Smooth muscle cell (in vitro differentiated cells): ENCODE results near the gene SNX4. TPM values are rescaled to one million over a fixed set of nuclear protein-coding genes. Genes with fewer than 3 reads are reported as not detected.

Source experiments
- DNase-seq: peaks from one replicate; lab custom pipeline; 2025; ENCODE audit not compliant: unreplicated experiment; lab: John Stamatoyannopoulos, UW
- H2AFZ ChIP-seq: fragments of 200-600 bp; sonication (generic); 2 replicates; pipeline ENCODE4 v1.6.0; 2016; ENCODE audit warnings: antibody characterized with exemption, low read depth, mild to moderate bottlenecking
- H3F3A ChIP-seq: fragments of 200-600 bp; sonication (generic); 2 replicates; pipeline ENCODE4 v1.6.0; 2017; ENCODE audit warnings: antibody characterized with exemption, low read depth
- H3K27ac ChIP-seq: fragments of 200-600 bp; sonication (generic); 2 replicates; pipeline ENCODE4 v1.5.1; 2016; ENCODE audit warnings: low read depth, mild to moderate bottlenecking
- H3K27me3 ChIP-seq: fragments of 200-600 bp; sonication (generic); 2 replicates; pipeline ENCODE4 v1.6.1; 2016; ENCODE audit warnings: low read depth, mild to moderate bottlenecking
- H3K36me3 ChIP-seq: fragments of 200-600 bp; sonication (generic); 2 replicates; pipeline ENCODE4 v1.5.1; 2016; ENCODE audit warnings: low read depth
- H3K4me1 ChIP-seq: fragments of 200-600 bp; sonication (generic); 2 replicates; pipeline ENCODE4 v1.5.1; 2016; ENCODE audit warnings: low read depth
- H3K4me2 ChIP-seq: fragments of 200-600 bp; sonication (generic); 2 replicates; pipeline ENCODE4 v1.6.0; 2016; ENCODE audit warnings: mild to moderate bottlenecking
- H3K4me3 ChIP-seq: fragments of 200-600 bp; sonication (generic); 2 replicates; pipeline ENCODE4 v1.5.1; 2016; ENCODE audit warnings: mild to moderate bottlenecking
- H3K79me2 ChIP-seq: fragments of 200-600 bp; sonication (generic); 2 replicates; pipeline ENCODE4 v1.6.0; 2016; ENCODE audit warnings: low read depth, mild to moderate bottlenecking
- H3K9ac ChIP-seq: fragments of 200-600 bp; sonication (generic); 2 replicates; pipeline ENCODE4 v1.6.0; 2016; ENCODE audit warnings: low read depth
- H3K9me3 ChIP-seq: fragments of 200-600 bp; sonication (generic); replicated peaks from 2 replicates; pipeline ENCODE4 v1.5.1; 2016; ENCODE audit warnings: low read depth
- H4K20me1 ChIP-seq: fragments of 200-600 bp; sonication (generic); 2 replicates; pipeline ENCODE4 v1.6.0; 2016; ENCODE audit warnings: low read depth
- WGBS: methylation state at CpG from one replicate; pipeline ENCODE4 v1.1.7; 2016; ENCODE audit warnings: low lambda C conversion rate; 5-methylcytosine and 5-hydroxymethylcytosine counted together
- polyA plus RNA-seq: library from polyadenylated mRNA; unstranded; fragments of >200 nt; fragmentation: Nextera tagmentation; extraction: Ambion mirVana; gene quantifications from 2 replicates; pipeline ENCODE4 v1.2.1, GENCODE V29; 2016
- total RNA-seq: library from RNA; depleted of rRNA; stranded (reverse); fragments of >200 nt; gene quantifications from 2 replicates; pipeline ENCODE4 v1.2.3, GENCODE V29; 2014
- TF ChIP-seq, protein P1 (sequence below): fragments of 200-600 bp; sonication (generic); IDR thresholded peaks from 2 replicates; pipeline ENCODE4 v1.5.1; 2017; ENCODE audit warnings: borderline replicate concordance, mild to moderate bottlenecking, antibody characterized with exemption; ENCODE audit not compliant: insufficient read depth, poor library complexity, severe bottlenecking

Gene SNX4
- total and polyA plus RNA-seq, 2 experiments from 2014 or later, result 24.6 to 32.3 TPM

DNA sequence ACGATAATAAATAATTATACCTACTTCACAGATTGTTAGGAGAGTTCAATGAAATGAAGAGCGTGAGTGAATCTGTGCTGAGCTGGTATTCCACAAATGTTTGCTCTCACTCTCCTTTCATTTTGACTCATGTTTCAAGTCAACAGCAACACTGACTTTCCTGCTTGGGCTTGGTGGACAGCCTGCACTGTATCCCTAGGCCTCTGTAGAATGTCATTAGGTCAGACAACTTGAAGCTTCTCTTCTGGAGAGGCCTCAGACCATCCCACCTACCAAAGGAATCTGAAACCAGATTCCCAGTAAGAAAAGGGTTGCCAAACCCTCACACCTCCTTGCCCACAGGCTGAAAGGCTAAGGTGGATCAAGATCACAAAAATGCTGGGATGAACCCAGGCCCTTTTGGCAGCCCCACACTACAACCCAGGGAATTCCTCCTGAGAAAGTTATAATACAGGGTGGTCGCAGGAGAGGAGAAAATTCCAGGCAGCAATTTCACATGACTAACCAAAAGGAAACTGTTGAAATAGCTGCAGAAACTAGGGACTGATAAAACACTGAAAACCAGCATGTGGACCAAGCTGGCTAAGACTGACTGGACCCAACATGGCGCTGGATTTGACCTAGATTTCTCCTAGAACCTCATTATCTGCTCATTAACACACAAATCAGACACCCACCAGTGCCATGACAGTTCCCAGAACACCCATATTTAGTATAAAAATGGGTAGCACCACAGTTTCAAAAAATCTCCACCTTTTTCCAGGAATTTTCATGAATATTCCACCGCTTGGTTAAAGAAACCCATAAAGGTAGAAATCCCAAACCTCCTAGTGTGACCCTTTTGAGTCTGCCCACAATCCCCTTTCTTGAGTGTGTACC, 87.9 kb downstream of the SNX4 start:
- Histone ChIP-seq H2AFZ (no peak overlapping the region), H3K4me2 (no peak overlapping the region), H3K36me3 (no peaks in the 10 kb centered on the region), H3K79me2 (no peaks in the 10 kb centered on the region), H3K4me1 (no peaks in the 10 kb centered on the region), H3K9ac (no peak overlapping the region), H4K20me1 (no peaks in the 10 kb centered on the region), H3K27me3 (no peaks in the 10 kb centered on the region), H3K4me3 (no peak overlapping the region), H3K27ac (no peak overlapping the region), H3K9me3 (no peaks in the 10 kb centered on the region), H3F3A (no peaks in the 10 kb centered on the region)
- WGBS, result 90% methylated on average over 5 of the region's 5 CpGs
- DNase-seq, result no peak
- TF ChIP-seq, protein P1, sequence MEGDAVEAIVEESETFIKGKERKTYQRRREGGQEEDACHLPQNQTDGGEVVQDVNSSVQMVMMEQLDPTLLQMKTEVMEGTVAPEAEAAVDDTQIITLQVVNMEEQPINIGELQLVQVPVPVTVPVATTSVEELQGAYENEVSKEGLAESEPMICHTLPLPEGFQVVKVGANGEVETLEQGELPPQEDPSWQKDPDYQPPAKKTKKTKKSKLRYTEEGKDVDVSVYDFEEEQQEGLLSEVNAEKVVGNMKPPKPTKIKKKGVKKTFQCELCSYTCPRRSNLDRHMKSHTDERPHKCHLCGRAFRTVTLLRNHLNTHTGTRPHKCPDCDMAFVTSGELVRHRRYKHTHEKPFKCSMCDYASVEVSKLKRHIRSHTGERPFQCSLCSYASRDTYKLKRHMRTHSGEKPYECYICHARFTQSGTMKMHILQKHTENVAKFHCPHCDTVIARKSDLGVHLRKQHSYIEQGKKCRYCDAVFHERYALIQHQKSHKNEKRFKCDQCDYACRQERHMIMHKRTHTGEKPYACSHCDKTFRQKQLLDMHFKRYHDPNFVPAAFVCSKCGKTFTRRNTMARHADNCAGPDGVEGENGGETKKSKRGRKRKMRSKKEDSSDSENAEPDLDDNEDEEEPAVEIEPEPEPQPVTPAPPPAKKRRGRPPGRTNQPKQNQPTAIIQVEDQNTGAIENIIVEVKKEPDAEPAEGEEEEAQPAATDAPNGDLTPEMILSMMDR, result no peak

DNA sequence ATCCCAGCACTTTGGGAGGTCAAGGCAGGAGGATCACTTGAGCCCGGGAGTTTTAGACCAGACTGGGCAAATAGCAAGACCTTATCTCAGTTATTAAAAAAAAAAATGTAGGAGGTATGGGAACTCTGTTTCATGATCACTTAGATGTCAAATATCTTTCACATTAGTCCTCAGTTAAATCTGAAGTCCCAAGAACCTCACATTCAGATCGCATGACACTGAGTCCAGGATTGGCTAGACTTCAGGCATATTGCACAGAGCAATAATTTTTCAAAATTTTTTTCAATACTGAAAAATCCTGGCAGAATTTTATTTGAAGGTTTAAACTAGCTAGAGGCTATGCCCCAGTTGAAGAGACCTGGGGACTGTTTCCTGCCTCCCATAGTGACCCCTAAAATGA, 88.6 kb downstream of the SNX4 start:
- no peaks in the 10 kb centered on the region for H4K20me1 ChIP-seq
- H3F3A ChIP-seq, result no peaks in the 10 kb centered on the region
- H3K36me3 ChIP-seq, result no peaks in the 10 kb centered on the region
- H3K4me1 ChIP-seq, result no peaks in the 10 kb centered on the region
- no peaks in the 10 kb centered on the region for H3K9me3 ChIP-seq
- H2AFZ ChIP-seq, result no peak overlapping the region
- H3K79me2 ChIP-seq, result no peaks in the 10 kb centered on the region
- H3K4me2 ChIP-seq, result no peak overlapping the region
- no peak overlapping the region for H3K27ac ChIP-seq
- DNase-seq, result no peak
- no peak overlapping the region for H3K9ac ChIP-seq
- TF ChIP-seq, protein P1, result no peak
- no peak overlapping the region for H3K4me3 ChIP-seq
- H3K27me3 ChIP-seq, result no peaks in the 10 kb centered on the region
- WGBS, result 92% methylated on average over 2 of the region's 2 CpGs

DNA sequence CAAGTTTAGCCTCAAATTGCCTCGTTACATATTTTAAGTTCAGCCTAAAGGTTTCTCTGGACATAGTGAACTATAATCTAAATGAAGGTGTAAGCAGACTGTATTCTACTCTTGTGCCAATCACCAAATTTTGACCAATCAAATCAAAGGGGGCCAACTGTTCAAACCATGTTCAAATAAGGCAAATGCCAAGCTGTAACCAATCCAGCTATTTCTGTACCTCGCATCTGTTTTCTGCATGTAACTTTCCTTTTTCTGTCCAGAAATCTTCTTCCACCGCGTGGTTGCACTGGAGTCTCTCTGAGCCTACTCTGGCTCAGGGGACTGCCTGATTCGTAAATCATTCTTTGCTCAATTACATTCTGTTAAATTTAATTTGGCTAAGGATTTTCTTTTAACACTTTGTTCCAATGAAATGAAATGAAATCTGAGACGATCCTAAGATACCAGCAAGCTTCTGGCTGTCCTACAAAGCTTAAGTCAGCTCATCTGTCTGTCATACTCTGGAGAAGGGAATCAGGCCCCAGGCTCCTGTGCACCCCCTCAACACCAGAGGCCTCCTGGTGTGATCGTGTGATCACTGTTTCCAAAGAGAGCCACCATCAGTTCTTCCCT, 91.7 kb downstream of the SNX4 start:
- Histone ChIP-seq H3K36me3 (no peaks in the 10 kb centered on the region), H3K4me3 (no peak overlapping the region), H3K9ac (no peak overlapping the region), H3K9me3 (no peaks in the 10 kb centered on the region), H3K4me2 (no peak overlapping the region), H3K27ac (no peak overlapping the region), H3K4me1 (no peaks in the 10 kb centered on the region), H2AFZ (no peak overlapping the region), H3K79me2 (no peaks in the 10 kb centered on the region), H3F3A (no peaks in the 10 kb centered on the region), H4K20me1 (no peaks in the 10 kb centered on the region), H3K27me3 (no peaks in the 10 kb centered on the region)
- TF ChIP-seq, protein P1, result no peak
- no peak for DNase-seq
- WGBS, result 85% methylated on average over 7 of the region's 7 CpGs
